ENCODE measurements around the gene LOXL1. TPM values are rescaled to one million over a fixed set of nuclear protein-coding genes. Genes with fewer than 3 reads are reported as not detected.

LOXL1 gene
- total RNA-seq (35.6 and 44.5 TPM in 2 replicates), polyA plus RNA-seq (96.9 and 136 TPM in 2 replicates)

- Histone ChIP-seq H3K4me2 (peak within 1 kb of the TSS; percentile 90), H3K27me3 (no peaks in the 10 kb centered on the region), H4K20me1 (ENCODE audit: insufficient read depth, poor library complexity, severe bottlenecking) (peaks cover 3% of the 10 kb centered on the region), H2AFZ (peak within 1 kb of the TSS; percentile 76), H3K27ac (peak within 1 kb of the TSS; percentile 88), H3K9me3 (ENCODE audit: low read depth) (no peaks in the 10 kb centered on the region), H3K4me3 (peak within 1 kb of the TSS; percentile 88), H3K4me1 (ENCODE audit: insufficient read depth) (peaks cover 52% of the 10 kb centered on the region), H3K9me2 (replicated peaks; ENCODE audit: insufficient read depth) (no peaks in the 10 kb centered on the region), H3K36me3 (replicated peaks; ENCODE audit: insufficient read depth, low read depth) (no peaks in the 10 kb centered on the region), H3K79me2 (peaks cover 16% of the 10 kb centered on the region)
- 2% methylated on average over 47 of the region's 47 CpGs for WGBS (ENCODE audit: low lambda C conversion rate, missing lambda C conversion rate)
- peak; percentile 90 for DNase-seq (ENCODE audit: low spot score)
- TF ChIP-seq EZH2phosphoT487 (IDR thresholded peaks at IDR 0.05; ENCODE audit: low read depth, severe bottlenecking, unreplicated experiment), result no peak
- no peak for TF ChIP-seq EZH2 (IDR thresholded peaks at IDR 0.05; ENCODE audit: borderline replicate concordance)
- TF ChIP-seq CTCF (IDR thresholded peaks at IDR 0.05; ENCODE audit: poor library complexity), result no peak
Observed at GRCh38 chr15:73926219-73927002, at the start of gene LOXL1. LOXL1 (plus strand) TSS chr15:73926462; CDS start chr15:73926784, 322 bp downstream.

GRCh38 chr15:73879426-73879825 is 46.8 kb upstream of the LOXL1 start:
- no peaks in the 10 kb centered on the region for H3K27me3 ChIP-seq
- H3K9me3 ChIP-seq (ENCODE audit: low read depth), result no peaks in the 10 kb centered on the region
- H3K79me2 ChIP-seq, result no peaks in the 10 kb centered on the region
- TF ChIP-seq EZH2 (IDR thresholded peaks at IDR 0.05; ENCODE audit: borderline replicate concordance) (no peak), EZH2phosphoT487 (IDR thresholded peaks at IDR 0.05; ENCODE audit: low read depth, severe bottlenecking, unreplicated experiment) (no peak), CTCF (IDR thresholded peaks at IDR 0.05; ENCODE audit: poor library complexity) (no peak)
- no peaks in the 10 kb centered on the region for H4K20me1 ChIP-seq (ENCODE audit: insufficient read depth, poor library complexity, severe bottlenecking)
- no peak overlapping the region for H3K27ac ChIP-seq
- H3K9me2 ChIP-seq (replicated peaks; ENCODE audit: insufficient read depth), result no peaks in the 10 kb centered on the region
- 64% methylated on average over 3 of the region's 3 CpGs for WGBS (ENCODE audit: low lambda C conversion rate, missing lambda C conversion rate)
- no peak overlapping the region for H3K4me2 ChIP-seq
- H2AFZ ChIP-seq, result no peak overlapping the region
- DNase-seq (ENCODE audit: low spot score), result no peak
- H3K4me3 ChIP-seq, result no peak overlapping the region
- H3K36me3 ChIP-seq (replicated peaks; ENCODE audit: insufficient read depth, low read depth), result no peaks in the 10 kb centered on the region
- no peaks in the 10 kb centered on the region for H3K4me1 ChIP-seq (ENCODE audit: insufficient read depth)

GRCh38 chr15:73881579-73882320 is 44.5 kb upstream of the LOXL1 start:
- no peaks in the 10 kb centered on the region for H3K9me3 ChIP-seq (ENCODE audit: low read depth)
- no peaks in the 10 kb centered on the region for H3K4me1 ChIP-seq (ENCODE audit: insufficient read depth)
- no peaks in the 10 kb centered on the region for H3K9me2 ChIP-seq (replicated peaks; ENCODE audit: insufficient read depth)
- H3K79me2 ChIP-seq, result no peaks in the 10 kb centered on the region
- H3K4me2 ChIP-seq, result no peak overlapping the region
- no peak overlapping the region for H3K27ac ChIP-seq
- no peaks in the 10 kb centered on the region for H3K36me3 ChIP-seq (replicated peaks; ENCODE audit: insufficient read depth, low read depth)
- TF ChIP-seq EZH2phosphoT487 (IDR thresholded peaks at IDR 0.05; ENCODE audit: low read depth, severe bottlenecking, unreplicated experiment), result no peak
- no peak for TF ChIP-seq EZH2 (IDR thresholded peaks at IDR 0.05; ENCODE audit: borderline replicate concordance)
- no peak for TF ChIP-seq CTCF (IDR thresholded peaks at IDR 0.05; ENCODE audit: poor library complexity)
- no peak for DNase-seq (ENCODE audit: low spot score)
- H3K4me3 ChIP-seq, result no peak overlapping the region
- no peak overlapping the region for H2AFZ ChIP-seq
- H3K27me3 ChIP-seq, result no peaks in the 10 kb centered on the region
- no peaks in the 10 kb centered on the region for H4K20me1 ChIP-seq (ENCODE audit: insufficient read depth, poor library complexity, severe bottlenecking)
- WGBS (ENCODE audit: low lambda C conversion rate, missing lambda C conversion rate), result 88% methylated on average over 12 of the region's 12 CpGs

Measured in hepatocyte (in vitro differentiated cells).